Pancreas (tissue), 10 donors: ENCODE data around the gene FMNL2. TPM values are rescaled to one million over a fixed set of nuclear protein-coding genes. Genes with fewer than 3 reads are reported as not detected.

ENCODE experiments used
- ATAC-seq, 4 donors: fragments of 200-7000 bp; cut with Tn5 transposase; one replicate each; pipeline versions ENCODE4 v1.8.0 to v1.9.1; 2020; ENCODE audit warnings: mild to moderate bottlenecking in 4 of 4, moderate library complexity in 4 of 4
- DNase-seq, 6 donors: peaks; one replicate each; pipeline ENCODE4 v3.0.0-alpha.2; 2020
- FAIRE-seq: peaks from 2 replicates; lab custom pipeline; 2012; peaks lifted over from hg19 to GRCh38; lab: Jason Lieb, UNC
- H3K27ac ChIP-seq, 4 donors: fragments of 200-600 bp; sonication (generic); 1 replicate in 3 of 4; 2 replicates in 1 of 4; pipeline versions ENCODE4 v1.5.0 to v1.8.0; 2020
- H3K27me3 ChIP-seq, 4 donors: fragments of 200-600 bp; one replicate each; pipeline ENCODE4 v1.8.0; 2021
- H3K36me3 ChIP-seq, 3 donors: fragments of 200-600 bp; sonication (generic) in 1 of 3; one replicate each; pipeline versions ENCODE4 v1.5.0 to v1.8.0; 2020 to 2021
- H3K4me1 ChIP-seq, 3 donors: fragments of 200-600 bp; one replicate each; pipeline ENCODE4 v1.8.0; 2021
- H3K4me3 ChIP-seq, 4 donors: fragments of 200-600 bp; sonication (generic) in 2 of 4; one replicate each; pipeline versions ENCODE4 v1.5.0 to v1.8.0; 2020 to 2021
- H3K9me3 ChIP-seq, 4 donors: fragments of 200-600 bp; one replicate each; pipeline ENCODE4 v1.8.0; 2021
- CTCF ChIP-seq, 4 donors: fragments of 200-600 bp; sonication (generic) in 3 of 4; IDR thresholded peaks; one replicate each; pipeline versions ENCODE4 v1.5.0 to v1.8.0; 2021; ENCODE audit warnings: antibody characterized with exemption in 4 of 4
- WGBS, 2 donors: extraction: QIAGEN DNeasy Blood & Tissue Kit; methylation state at CpG; one replicate each; pipeline ENCODE4 v1.1.7; 2013; 5-methylcytosine and 5-hydroxymethylcytosine counted together
- intact Hi-C, 3 donors: fragments of 100-400 bp; cut with DNase I; formaldehyde crosslinking; loops; one replicate each; pipeline versions ENCODE4 v1.11.1 to v1.14.2; 2022
- polyA plus RNA-seq, 2 donors: library from polyadenylated mRNA; stranded (reverse); fragments of 200-250 nt; gene quantifications; one replicate each; pipeline ENCODE4 v1.2.3, GENCODE V29; 2013
- total RNA-seq, 6 donors: library from RNA; stranded (reverse); fragmentation: NEBNext Ultra II Directional in 4 of 6; extraction: Animal tissue kit (Norgen Biotek cat#: 25700) in 4 of 6; gene quantifications; one replicate each; pipeline versions ENCODE4 v1.2.1 to v1.2.4, GENCODE V29; 2021 to 2023
- donor health status: healthy with polysubstance abuse.
- donor health status: DM: no; HTN: no; CAD: no; lungs with moderate emphysema.
- donor health status: DM: no; HTN: no; CAD: no.
- donor health status: control.
- donor health status: control.
- donor health status: Bipolar disorder and iron deficiency.
- donor health status: DM: yes; HTN: yes; CAD: no.
- donor health status: DM: no; HTN: no; CAD: no.
- donor health status: DM: no; HTN: no; CAD: no.
- donor health status: DM: yes; HTN: yes; CAD: no.

FMNL2 gene
- total and polyA plus RNA-seq, 8 donors: 7.5 to 22.3 (median 11.3) TPM

- intact Hi-C loops: no loop called here
- 86 to 92% methylated on average over 4 of the region's 4 CpGs for WGBS, 2 donors
- H3K27ac ChIP-seq: no peak overlapping the region
- DNase-seq (no peak), ATAC-seq (no peak), FAIRE-seq (no peak)
- H3K4me1 ChIP-seq: peaks cover 0 to 4% (median 0%) of the 10 kb centered on the region in 3 donors
- no peak for TF ChIP-seq CTCF (IDR thresholded peaks at IDR 0.05)
- no peaks in the 10 kb centered on the region for H3K9me3 ChIP-seq
- no peaks in the 10 kb centered on the region for H3K27me3 ChIP-seq
- H3K36me3 ChIP-seq: peaks cover 0 to 6% (median 0%) of the 10 kb centered on the region in 3 donors
- no peak overlapping the region for H3K4me3 ChIP-seq
Measured at GRCh38 chr2:152557273-152557888, 222.4 kb downstream of the FMNL2 start.

GRCh38 chr2:152558158-152558984, 223.4 kb downstream of the FMNL2 start:
- TF ChIP-seq CTCF (IDR thresholded peaks at IDR 0.05): no peak
- H3K4me1 ChIP-seq: peaks cover 0 to 4% (median 0%) of the 10 kb centered on the region in 3 donors
- 88 to 96% methylated on average over 7 of the region's 7 CpGs for WGBS, 2 donors

GRCh38 chr2:152559008-152559407, 224.0 kb downstream of the FMNL2 start:
- no peak for DNase-seq
- no peak for FAIRE-seq
- Histone ChIP-seq H3K27ac (no peak overlapping the region), H3K9me3 (no peaks in the 10 kb centered on the region), H3K36me3 (peaks cover 0 to 6% (median 0%) of the 10 kb centered on the region in 3 donors), H3K27me3 (no peaks in the 10 kb centered on the region), H3K4me3 (no peak overlapping the region), H3K4me1 (peaks cover 0 to 4% (median 0%) of the 10 kb centered on the region in 3 donors)
- no peak for ATAC-seq
- 64 to 93% methylated on average over 4 of the region's 4 CpGs for WGBS, 2 donors
- intact Hi-C loops: no loop called here
- no peak for TF ChIP-seq CTCF (IDR thresholded peaks at IDR 0.05)

More at GRCh38 chr2:152558158-152558984, 223.4 kb downstream of the FMNL2 start:
- no peak overlapping the region for H3K4me3 ChIP-seq
- ATAC-seq (no peak), FAIRE-seq (no peak), DNase-seq (no peak)
- H3K27me3 ChIP-seq: no peaks in the 10 kb centered on the region
- H3K36me3 ChIP-seq: peaks cover 0 to 6% (median 0%) of the 10 kb centered on the region in 3 donors
- intact Hi-C loops: no loop called here
- no peaks in the 10 kb centered on the region for H3K9me3 ChIP-seq
- H3K27ac ChIP-seq: no peak overlapping the region

- TF ChIP-seq CTCF (IDR thresholded peaks at IDR 0.05): no peak
- intact Hi-C loops: no loop called here
- DNase-seq: no peak
Measured at GRCh38 chr2:152560166-152560565, 225.2 kb downstream of the FMNL2 start.

More at GRCh38 chr2:152560166-152560565, 225.2 kb downstream of the FMNL2 start:
- H3K27me3 ChIP-seq: no peaks in the 10 kb centered on the region
- ATAC-seq: no peak
- peaks cover 0 to 6% (median 0%) of the 10 kb centered on the region in 3 donors for H3K36me3 ChIP-seq
- H3K9me3 ChIP-seq: no peaks in the 10 kb centered on the region
- FAIRE-seq: no peak
- H3K4me1 ChIP-seq: peaks cover 0 to under 1% (median 0%) of the 10 kb centered on the region in 3 donors
- no peak overlapping the region for H3K27ac ChIP-seq
- no peak overlapping the region for H3K4me3 ChIP-seq
